Activated CD8-positive, alpha-beta T cell treated with anti-CD3 and anti-CD28 coated beads, Interleukin-2, amount 10 ng/mL, durations not matched to agents 7 days and 5 days (primary cell): ENCODE data around the gene SYNM. TPM values are rescaled to one million over a fixed set of nuclear protein-coding genes. Genes with fewer than 3 reads are reported as not detected.

Experiments used
- ATAC-seq: fragments of 150-1000 bp; cut with Tn5 transposase; one replicate; pipeline ENCODE4 v1.10.0; 2021; ENCODE audit warnings: moderate library complexity
- CTCF ChIA-PET: fragments of 350-600 bp; sonication (Branson Sonifier 250); formaldehyde crosslinking; loops from one replicate; lab custom pipeline; 2021; ENCODE audit warnings: antibody characterized with exemption; lab: Charles Lee
- POLR2A ChIA-PET: fragments of 350-600 bp; sonication (Branson Sonifier 250); formaldehyde crosslinking; loops from one replicate; lab custom pipeline; 2021; ENCODE audit warnings: antibody characterized with exemption; lab: Charles Lee
- DNase-seq: peaks from one replicate; pipeline ENCODE4 v3.0.0-alpha.2; 2020
- H3K27ac Mint-ChIP-seq: one replicate; pipeline ENCODE4 v1.8.0; 2021; ENCODE audit warnings: mild to moderate bottlenecking, mixed read lengths
- H3K27me3 Mint-ChIP-seq: one replicate; pipeline ENCODE4 v1.8.0; 2021; ENCODE audit warnings: low read depth, mixed read lengths
- H3K36me3 Mint-ChIP-seq: one replicate; pipeline ENCODE4 v1.8.0; 2021; ENCODE audit warnings: low read depth, mixed read lengths
- H3K4me1 Mint-ChIP-seq: one replicate; pipeline ENCODE4 v1.8.0; 2021; ENCODE audit warnings: low read depth, mixed read lengths
- H3K4me3 Mint-ChIP-seq: one replicate; pipeline ENCODE4 v1.8.0; 2021; ENCODE audit warnings: mild to moderate bottlenecking, mixed read lengths
- H3K9me3 Mint-ChIP-seq: one replicate; pipeline ENCODE4 v1.8.0; 2022; ENCODE audit warnings: mixed read lengths; ENCODE audit not compliant: insufficient read depth
- total RNA-seq, 2 experiments: library from RNA; stranded (reverse); gene quantifications; one replicate each; pipeline ENCODE4 v1.2.3, GENCODE V29; 2021

Gene SYNM
- total RNA-seq, 2 experiments from 2014 or later = 0.18 to 0.29 TPM

DNA sequence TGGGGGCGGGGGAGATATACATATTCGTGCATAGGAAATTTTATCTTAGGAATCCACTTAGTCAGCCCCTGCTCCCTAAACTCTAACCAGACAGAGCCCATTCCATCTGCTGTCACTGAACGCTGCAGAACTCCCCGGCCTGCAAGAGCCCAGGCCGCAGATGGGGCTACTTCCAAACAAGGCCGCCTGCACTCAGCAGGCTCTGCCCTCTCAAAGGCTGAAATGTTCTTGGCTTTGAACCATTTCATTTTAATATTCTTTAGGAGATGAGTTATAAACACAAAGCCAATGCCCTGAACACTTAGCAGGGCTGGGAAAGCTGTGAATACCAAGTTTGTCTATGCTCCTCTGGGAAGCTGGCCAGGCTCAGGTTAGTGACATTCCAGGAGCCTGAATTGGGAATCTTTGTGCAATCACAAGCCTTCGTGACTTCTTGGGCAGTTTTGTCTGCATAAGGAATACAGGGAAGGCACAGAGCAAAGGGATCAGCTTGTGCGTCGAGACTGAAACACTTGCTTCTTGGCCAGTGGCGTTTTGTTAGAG lies 65.0 kb downstream of the SYNM start:
- Mint-ChIP-seq H3K9me3 (no peaks in the 10 kb centered on the region), H3K27ac (no peak overlapping the region), H3K4me3 (no peak overlapping the region), H3K27me3 (no peaks in the 10 kb centered on the region), H3K36me3 (no peaks in the 10 kb centered on the region), H3K4me1 (no peaks in the 10 kb centered on the region)
- ATAC-seq = no peak
- DNase-seq = no peak
- POLR2A ChIA-PET = no interaction called here
- CTCF ChIA-PET = no interaction called here

DNA sequence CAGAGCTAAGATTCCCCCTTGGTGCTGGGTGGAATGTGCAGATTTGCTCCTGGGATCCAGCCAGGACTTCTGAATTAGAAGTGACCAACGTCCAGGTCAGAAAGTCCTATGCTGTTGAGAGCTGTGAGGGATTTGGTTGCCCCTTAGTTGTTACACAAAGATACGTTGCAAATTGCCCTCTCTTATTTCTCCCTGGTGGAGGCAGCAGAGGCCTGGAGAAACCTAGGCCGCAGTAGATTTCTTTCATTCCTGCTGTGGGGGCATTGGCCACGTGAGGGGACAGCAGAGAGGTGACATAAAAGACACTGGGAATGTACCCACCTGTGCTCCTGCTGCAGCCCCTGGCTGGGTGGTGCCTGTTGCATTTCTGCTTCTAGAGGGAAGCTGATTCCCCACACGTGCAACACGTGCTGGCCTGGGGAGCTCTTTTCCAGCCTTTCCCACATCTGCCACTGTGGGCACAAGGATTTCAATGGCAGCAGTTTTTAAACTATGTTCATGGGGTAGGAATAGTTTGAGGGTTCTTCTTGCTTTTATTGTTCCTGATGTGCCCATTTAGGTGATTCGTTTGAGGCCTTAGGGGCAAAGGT lies 65.7 kb downstream of the SYNM start:
- H3K27ac Mint-ChIP-seq = no peak overlapping the region
- no peak for ATAC-seq
- ChIA-PET CTCF (no interaction called here), POLR2A (no interaction called here)
- H3K4me1 Mint-ChIP-seq = no peaks in the 10 kb centered on the region
- no peaks in the 10 kb centered on the region for H3K36me3 Mint-ChIP-seq
- no peak for DNase-seq
- no peaks in the 10 kb centered on the region for H3K9me3 Mint-ChIP-seq
- H3K27me3 Mint-ChIP-seq = no peaks in the 10 kb centered on the region
- no peak overlapping the region for H3K4me3 Mint-ChIP-seq

DNA sequence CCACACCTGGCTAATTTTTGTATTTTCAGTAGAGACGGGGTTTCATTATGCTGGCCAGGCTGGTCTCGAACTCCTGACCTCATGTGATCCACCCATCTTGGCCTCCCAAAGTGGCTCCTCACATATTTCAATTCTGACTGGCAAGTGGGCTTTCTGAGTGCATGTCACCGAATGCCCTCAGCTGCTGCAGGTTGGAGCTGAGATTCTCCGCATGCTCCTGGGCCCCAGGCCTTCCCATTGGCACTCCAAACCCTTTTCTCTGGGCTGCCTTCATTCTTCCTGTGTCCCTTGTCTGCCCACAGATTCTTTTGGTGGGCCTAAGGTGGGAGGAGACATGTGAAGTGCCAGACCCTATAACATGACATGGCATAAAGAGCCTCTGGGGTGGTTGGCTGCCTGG lies 67.3 kb downstream of the SYNM start:
- ATAC-seq = no peak
- DNase-seq = no peak
- CTCF ChIA-PET = no interaction called here
- H3K36me3 Mint-ChIP-seq = no peaks in the 10 kb centered on the region
- no peak overlapping the region for H3K27ac Mint-ChIP-seq
- POLR2A ChIA-PET = no interaction called here
- no peaks in the 10 kb centered on the region for H3K27me3 Mint-ChIP-seq
- H3K4me1 Mint-ChIP-seq = no peaks in the 10 kb centered on the region
- no peaks in the 10 kb centered on the region for H3K9me3 Mint-ChIP-seq
- H3K4me3 Mint-ChIP-seq = no peak overlapping the region

DNA sequence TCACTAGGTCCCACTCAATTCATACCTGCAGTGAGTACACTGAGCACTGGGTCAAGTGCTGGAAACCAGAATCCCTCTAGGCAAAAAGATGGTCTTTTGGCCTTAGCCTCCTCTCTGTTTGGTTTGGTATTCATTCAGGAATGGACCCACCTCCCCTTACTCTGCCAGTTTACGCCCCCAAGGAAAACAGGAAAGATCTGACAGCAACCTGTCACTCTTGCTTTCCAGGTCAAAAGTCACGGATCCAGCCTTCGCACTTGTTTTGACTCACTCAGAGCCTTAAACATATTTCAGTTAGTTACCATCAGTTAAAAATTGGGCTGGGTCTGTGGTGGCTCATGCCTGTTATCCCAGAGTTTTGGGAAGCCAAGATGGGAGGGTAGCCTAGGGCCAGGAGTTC lies 68.1 kb downstream of the SYNM start:
- Mint-ChIP-seq H3K27ac (no peak overlapping the region), H3K9me3 (no peaks in the 10 kb centered on the region), H3K4me3 (no peak overlapping the region), H3K27me3 (no peaks in the 10 kb centered on the region), H3K36me3 (no peaks in the 10 kb centered on the region), H3K4me1 (no peaks in the 10 kb centered on the region)
- DNase-seq (no peak), ATAC-seq (no peak)
- ChIA-PET CTCF (no interaction called here), POLR2A (no interaction called here)

DNA sequence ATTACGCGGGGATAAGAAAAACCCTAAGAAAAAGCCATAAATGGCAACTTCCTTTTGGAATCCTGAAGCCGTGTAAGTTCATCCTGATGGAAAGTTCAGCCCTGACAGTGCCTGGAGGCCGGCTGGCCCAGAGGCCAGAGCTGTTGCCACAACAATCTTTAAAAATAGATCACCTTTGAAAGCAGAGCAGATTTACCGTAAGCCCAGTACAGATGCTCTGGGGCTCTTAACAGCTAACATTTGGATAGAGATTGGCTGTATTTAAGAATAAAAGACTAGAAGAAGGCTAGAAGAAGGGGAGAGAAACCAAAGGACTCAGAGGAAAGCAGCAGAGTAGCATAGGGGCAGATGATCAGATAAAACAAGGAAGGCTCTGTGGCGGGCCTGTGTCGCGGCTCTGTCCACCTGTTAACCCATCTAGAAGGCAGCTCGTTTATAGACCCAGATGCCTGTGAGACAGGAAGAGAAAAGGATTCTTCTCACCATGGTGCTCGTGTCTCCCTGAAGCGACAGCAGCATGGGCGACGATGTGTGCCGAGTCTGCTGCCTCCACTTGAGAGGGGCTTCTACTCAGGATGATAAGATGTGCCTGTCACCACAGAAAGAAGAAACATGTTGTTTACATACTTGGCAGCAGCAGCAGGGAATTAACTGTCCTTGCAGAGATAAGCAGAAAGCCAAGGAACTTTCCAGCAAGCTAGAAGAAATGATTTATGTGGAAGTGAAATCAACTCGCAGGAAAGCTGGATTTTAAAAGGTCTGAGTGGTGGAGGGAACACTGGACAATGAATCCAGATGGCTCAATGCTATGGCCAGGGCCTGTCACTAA lies 69.9 kb downstream of the SYNM start:
- no peaks in the 10 kb centered on the region for H3K27me3 Mint-ChIP-seq
- H3K9me3 Mint-ChIP-seq = no peaks in the 10 kb centered on the region
- DNase-seq (no peak), ATAC-seq (no peak)
- CTCF ChIA-PET = no interaction called here
- H3K4me1 Mint-ChIP-seq = no peaks in the 10 kb centered on the region
- no peaks in the 10 kb centered on the region for H3K36me3 Mint-ChIP-seq
- no peak overlapping the region for H3K27ac Mint-ChIP-seq
- H3K4me3 Mint-ChIP-seq = no peak overlapping the region
- POLR2A ChIA-PET = no interaction called here

DNA sequence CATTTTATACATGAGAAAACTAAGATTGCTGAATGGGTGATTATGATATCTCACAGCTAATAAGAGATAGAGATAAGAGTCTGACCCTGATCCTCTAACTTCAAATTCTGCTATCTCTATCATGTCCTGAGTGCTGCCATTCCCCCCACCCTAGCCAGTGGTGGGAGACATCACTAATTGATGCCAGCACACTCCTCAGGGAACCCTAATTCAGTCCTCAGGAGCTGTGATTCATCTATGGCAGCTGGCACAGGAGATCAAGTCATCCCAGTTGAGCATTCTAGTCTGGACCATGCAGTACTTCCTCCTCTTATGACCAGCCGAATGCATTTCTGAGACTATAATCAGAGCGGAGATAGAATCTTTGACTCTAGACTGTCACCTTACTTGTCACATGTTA lies 71.9 kb downstream of the SYNM start:
- CTCF ChIA-PET = no interaction called here
- no peak for DNase-seq
- no peaks in the 10 kb centered on the region for H3K4me1 Mint-ChIP-seq
- ATAC-seq = no peak
- H3K36me3 Mint-ChIP-seq = no peaks in the 10 kb centered on the region
- no peaks in the 10 kb centered on the region for H3K9me3 Mint-ChIP-seq
- H3K27me3 Mint-ChIP-seq = no peaks in the 10 kb centered on the region
- H3K27ac Mint-ChIP-seq = no peak overlapping the region
- H3K4me3 Mint-ChIP-seq = no peak overlapping the region
- POLR2A ChIA-PET = no interaction called here

DNA sequence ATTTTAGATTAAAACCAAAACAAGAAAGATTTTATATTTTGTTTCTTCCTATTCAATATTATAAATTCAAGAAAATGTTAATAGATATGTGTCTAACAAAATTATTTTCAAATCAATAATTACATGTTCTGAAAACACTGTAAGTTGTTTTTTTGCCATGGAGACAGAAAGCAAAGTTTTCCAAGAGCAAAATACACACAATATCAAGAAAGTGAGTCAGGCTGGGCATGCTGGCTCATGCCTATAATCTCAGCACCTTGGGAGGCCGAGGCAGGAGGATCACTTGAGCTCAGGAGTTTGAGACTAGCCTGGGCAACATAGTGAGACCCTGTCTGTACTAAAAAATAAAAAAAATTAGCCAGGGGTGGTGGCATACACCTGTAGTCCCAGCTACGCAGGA lies 72.8 kb downstream of the SYNM start:
- ChIA-PET CTCF (no interaction called here), POLR2A (no interaction called here)
- no peaks in the 10 kb centered on the region for H3K36me3 Mint-ChIP-seq
- DNase-seq (no peak), ATAC-seq (no peak)
- H3K4me1 Mint-ChIP-seq = no peaks in the 10 kb centered on the region
- H3K27ac Mint-ChIP-seq = no peak overlapping the region
- H3K9me3 Mint-ChIP-seq = no peaks in the 10 kb centered on the region
- H3K4me3 Mint-ChIP-seq = no peak overlapping the region
- peaks cover 4% of the 10 kb centered on the region for H3K27me3 Mint-ChIP-seq

DNA sequence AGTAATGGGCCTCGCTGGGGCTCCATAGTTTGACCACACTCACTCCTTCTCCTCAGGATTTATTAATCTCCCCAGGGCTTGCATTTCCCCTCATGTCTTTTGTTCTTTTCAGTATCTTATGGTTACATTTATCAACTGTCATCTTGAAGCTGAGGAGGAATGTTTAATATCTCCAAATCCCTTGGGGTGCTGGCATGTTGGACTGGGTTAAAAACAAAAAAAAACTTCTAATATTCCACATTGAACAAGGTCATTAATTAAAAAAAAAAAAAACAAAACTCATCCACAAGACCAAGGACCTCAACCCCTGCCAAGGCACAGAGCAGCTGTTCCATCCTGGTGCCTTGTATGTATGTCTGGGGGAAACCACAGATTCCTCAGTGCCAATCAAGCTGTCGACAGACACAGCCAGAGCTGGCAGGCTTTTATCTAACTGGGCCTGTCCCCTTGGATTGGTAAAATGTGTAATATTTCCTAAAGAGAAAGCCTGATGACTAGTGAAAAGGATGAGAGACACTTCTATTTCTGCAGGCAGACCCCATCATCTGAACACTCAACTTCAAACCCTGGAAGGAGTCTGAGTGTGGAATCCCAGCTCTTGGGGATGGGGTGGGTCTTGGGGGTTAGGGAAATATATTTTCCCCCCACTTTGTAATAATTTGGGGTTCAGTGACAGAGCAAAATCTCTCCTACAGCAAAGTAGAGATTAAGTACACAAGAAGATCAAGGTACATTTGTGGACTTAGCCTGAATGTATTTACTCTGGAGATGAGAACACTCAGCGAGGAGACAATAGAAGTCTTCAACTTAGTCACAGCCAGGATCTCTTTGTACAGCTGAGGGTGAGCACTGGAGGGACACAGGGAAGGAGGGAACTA lies 75.4 kb downstream of the SYNM start:
- ChIA-PET CTCF (no interaction called here), POLR2A (no interaction called here)
- Mint-ChIP-seq H3K9me3 (no peaks in the 10 kb centered on the region), H3K4me3 (no peak overlapping the region), H3K36me3 (no peaks in the 10 kb centered on the region), H3K27me3 (peaks cover 6% of the 10 kb centered on the region), H3K27ac (no peak overlapping the region), H3K4me1 (no peaks in the 10 kb centered on the region)
- ATAC-seq (no peak), DNase-seq (no peak)

DNA sequence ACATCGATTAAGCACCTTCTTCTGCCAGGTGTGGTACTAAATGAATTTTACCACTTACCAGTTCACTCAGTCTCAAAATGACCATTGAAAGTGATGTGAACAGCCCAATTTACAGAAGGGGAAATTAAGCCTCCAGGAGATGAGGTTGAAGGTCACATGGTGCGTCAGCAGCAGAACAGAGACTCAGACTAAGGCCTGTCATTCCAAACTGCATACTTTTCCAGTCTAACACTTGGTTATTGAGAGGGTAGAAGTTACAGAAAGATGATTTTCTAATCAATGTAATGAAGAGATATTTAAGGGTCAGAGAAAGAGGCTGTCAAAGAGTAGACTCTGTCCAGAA lies 76.1 kb downstream of the SYNM start:
- CTCF ChIA-PET = no interaction called here
- Mint-ChIP-seq H3K4me3 (no peak overlapping the region), H3K27ac (no peak overlapping the region), H3K27me3 (peaks cover 6% of the 10 kb centered on the region), H3K9me3 (no peaks in the 10 kb centered on the region), H3K36me3 (no peaks in the 10 kb centered on the region), H3K4me1 (no peaks in the 10 kb centered on the region)
- POLR2A ChIA-PET = no interaction called here
- DNase-seq = no peak
- ATAC-seq = no peak

DNA sequence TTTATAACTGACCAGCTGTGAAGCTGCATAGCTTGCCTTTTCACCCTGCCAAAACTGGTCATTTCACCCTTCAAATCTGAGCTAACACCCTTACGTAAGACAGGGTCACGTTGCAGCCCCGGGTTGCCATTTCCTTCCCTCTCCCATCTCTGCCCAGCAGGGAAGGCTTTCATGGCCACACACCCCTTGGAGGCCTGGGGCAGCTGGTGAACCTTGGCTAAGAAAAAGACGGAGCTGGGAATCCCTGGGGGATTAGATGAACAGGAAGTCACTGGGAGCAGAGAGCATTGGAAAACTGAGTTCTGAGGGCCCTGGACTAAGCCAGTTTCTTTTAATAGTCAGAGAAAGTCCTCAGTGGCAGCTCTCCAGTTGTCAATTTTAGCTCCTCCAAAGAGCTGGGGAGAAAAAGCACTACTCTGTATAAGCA lies 76.7 kb downstream of the SYNM start:
- Mint-ChIP-seq H3K27me3 (peaks cover 6% of the 10 kb centered on the region), H3K27ac (no peak overlapping the region), H3K4me3 (no peak overlapping the region), H3K9me3 (no peaks in the 10 kb centered on the region), H3K4me1 (no peaks in the 10 kb centered on the region), H3K36me3 (no peaks in the 10 kb centered on the region)
- CTCF ChIA-PET = no interaction called here
- DNase-seq (no peak), ATAC-seq (no peak)
- POLR2A ChIA-PET = no interaction called here

DNA sequence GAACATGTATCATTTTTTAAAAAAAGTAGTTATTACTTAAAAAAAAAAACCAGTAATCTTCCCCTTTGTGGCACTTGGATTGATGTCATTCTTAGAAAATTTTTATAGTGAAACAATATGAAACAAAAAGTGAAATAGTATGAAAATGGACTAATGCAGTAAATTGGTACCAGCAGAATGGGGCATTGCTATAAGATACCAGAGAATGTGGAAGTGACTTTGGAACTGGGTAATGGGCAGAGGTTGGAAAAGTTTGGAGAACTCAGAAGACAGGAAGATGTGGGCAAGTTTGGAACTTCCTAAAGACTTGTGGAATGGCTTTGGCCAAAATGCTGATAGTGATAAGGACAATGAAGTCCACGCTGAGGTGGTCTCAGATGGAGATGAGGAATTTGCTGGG lies 77.9 kb downstream of the SYNM start:
- no peaks in the 10 kb centered on the region for H3K9me3 Mint-ChIP-seq
- no peak overlapping the region for H3K4me3 Mint-ChIP-seq
- no peak for ATAC-seq
- H3K4me1 Mint-ChIP-seq = no peaks in the 10 kb centered on the region
- no peaks in the 10 kb centered on the region for H3K36me3 Mint-ChIP-seq
- POLR2A ChIA-PET = no interaction called here
- no peak overlapping the region for H3K27ac Mint-ChIP-seq
- no peak for DNase-seq
- CTCF ChIA-PET = no interaction called here
- peaks cover 6% of the 10 kb centered on the region for H3K27me3 Mint-ChIP-seq
